Endodermal cell (in vitro differentiated cells): Measurements from ENCODE around the gene ZFAND3. TPM values are rescaled to one million over a fixed set of nuclear protein-coding genes. Genes with fewer than 3 reads are reported as not detected.

Experiments
- DNase-seq: peaks from one replicate; pipeline ENCODE4 v3.0.0-alpha.2; 2017
- H3K27ac ChIP-seq: 2 replicates; pipeline ENCODE4 v1.5.1; 2013; ENCODE audit warnings: mild to moderate bottlenecking, low read depth, low read length, moderate library complexity
- H3K27me3 ChIP-seq: 2 replicates; pipeline ENCODE4 v1.6.1; 2013; ENCODE audit warnings: mild to moderate bottlenecking, low read length, moderate library complexity; ENCODE audit not compliant: insufficient read depth, control insufficient read depth, poor library complexity, severe bottlenecking
- H3K36me3 ChIP-seq: 2 replicates; pipeline ENCODE4 v1.7.0; 2013; ENCODE audit warnings: mild to moderate bottlenecking, low read length, moderate library complexity; ENCODE audit not compliant: control insufficient read depth, insufficient read depth
- H3K4me1 ChIP-seq: one replicate; pipeline ENCODE4 v1.7.0; 2013; ENCODE audit warnings: low read length; ENCODE audit not compliant: control insufficient read depth, insufficient read depth
- H3K4me3 ChIP-seq: 2 replicates; pipeline ENCODE4 v1.5.1; 2013; ENCODE audit warnings: mild to moderate bottlenecking, low read length, moderate library complexity
- H3K9ac ChIP-seq: 2 replicates; pipeline ENCODE4 v1.6.1; 2013; ENCODE audit warnings: mild to moderate bottlenecking, low read length, moderate library complexity; ENCODE audit not compliant: poor library complexity, severe bottlenecking; ENCODE audit errors: extremely low read depth
- H3K9me3 ChIP-seq: 2 replicates; pipeline ENCODE4 v1.6.1; 2013; ENCODE audit warnings: mild to moderate bottlenecking, low read length, moderate library complexity; ENCODE audit not compliant: control insufficient read depth
- H3K27ac Mint-ChIP-seq: 2 replicates; pipeline ENCODE4 v1.8.0; 2020; ENCODE audit warnings: mixed read lengths
- H3K27me3 Mint-ChIP-seq: 2 replicates; pipeline ENCODE4 v1.8.0; 2021; ENCODE audit warnings: mild to moderate bottlenecking, mixed read lengths; ENCODE audit not compliant: insufficient read depth
- H3K36me3 Mint-ChIP-seq: 2 replicates; pipeline ENCODE4 v1.8.0; 2020; ENCODE audit warnings: low read depth, mixed read lengths
- H3K4me1 Mint-ChIP-seq: 2 replicates; pipeline ENCODE4 v1.8.0; 2020; ENCODE audit warnings: mixed read lengths
- H3K4me3 Mint-ChIP-seq: 2 replicates; pipeline ENCODE4 v1.8.0; 2020; ENCODE audit warnings: mild to moderate bottlenecking, moderate library complexity, mixed read lengths
- H3K9me3 Mint-ChIP-seq: 2 replicates; pipeline ENCODE4 v1.8.0; 2020; ENCODE audit warnings: mild to moderate bottlenecking, mixed read lengths
- WGBS, 2 experiments: methylation state at CpG; one replicate each; pipeline versions ENCODE4 v1.1.5 to v1.1.7; 2013; ENCODE audit warnings: missing lambda C conversion rate in 2 of 2, mixed read lengths in 1 of 2; ENCODE audit not compliant: insufficient coverage in 1 of 2, insufficient read length in 1 of 2; 5-methylcytosine and 5-hydroxymethylcytosine counted together
- total RNA-seq, 2 donors: library from RNA; stranded (reverse); fragmentation: NEBNext Ultra II Directional in 1 of 2; extraction: Animal tissue kit (Norgen Biotek cat#: 25700) in 1 of 2; gene quantifications; 2 replicates in 1 of 2; 3 replicates in 1 of 2; pipeline ENCODE4 v1.2.1, GENCODE V29; 2021
- TF ChIP-seq, protein P1 (sequence below): fragments of 200-600 bp; sonication (generic); conservative IDR thresholded peaks from 2 replicates; pipeline ENCODE4 v1.5.0; 2021; ENCODE audit warnings: antibody characterized with exemption, mild to moderate bottlenecking

Gene ZFAND3
- total RNA-seq, 2 donors from 2014 or later = 67.1 to 86.2 TPM

DNA sequence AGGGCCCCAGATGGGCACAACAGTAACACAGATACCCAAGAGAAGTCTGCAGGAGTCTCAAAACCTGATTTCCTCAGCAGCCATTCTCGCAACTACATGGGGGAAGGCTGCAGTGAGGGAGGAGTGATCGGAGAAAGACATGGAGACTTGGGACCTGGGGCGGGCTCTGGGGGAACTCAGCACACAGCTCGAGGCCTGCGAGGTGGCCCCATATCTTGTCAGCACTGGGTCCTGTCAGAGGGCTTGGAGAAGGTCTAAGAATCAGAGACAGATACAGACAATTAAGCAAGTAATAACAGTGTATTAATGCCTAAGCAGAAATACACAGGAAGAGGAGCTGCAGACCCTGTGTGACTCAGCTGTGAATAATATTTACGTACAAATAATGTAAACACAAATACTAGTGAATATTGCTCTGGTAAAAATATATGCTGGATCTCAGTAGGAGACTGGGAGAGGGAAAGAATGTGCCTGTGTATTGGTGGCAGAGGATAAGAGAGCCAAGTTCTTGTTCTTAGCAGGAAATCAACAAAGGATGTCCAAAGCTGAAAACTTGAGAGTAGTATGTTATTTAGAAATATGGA, 336.2 kb downstream of the ZFAND3 start:
- H3K36me3 Mint-ChIP-seq = peaks cover 28% of the 10 kb centered on the region
- no peaks in the 10 kb centered on the region for H3K9me3 Mint-ChIP-seq
- no peaks in the 10 kb centered on the region for H3K27me3 Mint-ChIP-seq
- Histone ChIP-seq H3K9ac (no peak overlapping the region), H3K27me3 (no peaks in the 10 kb centered on the region), H3K36me3 (peaks cover 11% of the 10 kb centered on the region), H3K27ac (peak overlapping the region; percentile 7), H3K4me3 (no peak overlapping the region), H3K4me1 (no peaks in the 10 kb centered on the region), H3K9me3 (no peaks in the 10 kb centered on the region)
- no peaks in the 10 kb centered on the region for H3K4me1 Mint-ChIP-seq
- 94 to 96% methylated on average over 5 to 6 of the region's 6 CpGs for WGBS, 2 experiments
- TF ChIP-seq, protein P1, sequence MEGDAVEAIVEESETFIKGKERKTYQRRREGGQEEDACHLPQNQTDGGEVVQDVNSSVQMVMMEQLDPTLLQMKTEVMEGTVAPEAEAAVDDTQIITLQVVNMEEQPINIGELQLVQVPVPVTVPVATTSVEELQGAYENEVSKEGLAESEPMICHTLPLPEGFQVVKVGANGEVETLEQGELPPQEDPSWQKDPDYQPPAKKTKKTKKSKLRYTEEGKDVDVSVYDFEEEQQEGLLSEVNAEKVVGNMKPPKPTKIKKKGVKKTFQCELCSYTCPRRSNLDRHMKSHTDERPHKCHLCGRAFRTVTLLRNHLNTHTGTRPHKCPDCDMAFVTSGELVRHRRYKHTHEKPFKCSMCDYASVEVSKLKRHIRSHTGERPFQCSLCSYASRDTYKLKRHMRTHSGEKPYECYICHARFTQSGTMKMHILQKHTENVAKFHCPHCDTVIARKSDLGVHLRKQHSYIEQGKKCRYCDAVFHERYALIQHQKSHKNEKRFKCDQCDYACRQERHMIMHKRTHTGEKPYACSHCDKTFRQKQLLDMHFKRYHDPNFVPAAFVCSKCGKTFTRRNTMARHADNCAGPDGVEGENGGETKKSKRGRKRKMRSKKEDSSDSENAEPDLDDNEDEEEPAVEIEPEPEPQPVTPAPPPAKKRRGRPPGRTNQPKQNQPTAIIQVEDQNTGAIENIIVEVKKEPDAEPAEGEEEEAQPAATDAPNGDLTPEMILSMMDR = no peak
- H3K27ac Mint-ChIP-seq = no peak overlapping the region
- H3K4me3 Mint-ChIP-seq = no peak overlapping the region
- no peak for DNase-seq

DNA sequence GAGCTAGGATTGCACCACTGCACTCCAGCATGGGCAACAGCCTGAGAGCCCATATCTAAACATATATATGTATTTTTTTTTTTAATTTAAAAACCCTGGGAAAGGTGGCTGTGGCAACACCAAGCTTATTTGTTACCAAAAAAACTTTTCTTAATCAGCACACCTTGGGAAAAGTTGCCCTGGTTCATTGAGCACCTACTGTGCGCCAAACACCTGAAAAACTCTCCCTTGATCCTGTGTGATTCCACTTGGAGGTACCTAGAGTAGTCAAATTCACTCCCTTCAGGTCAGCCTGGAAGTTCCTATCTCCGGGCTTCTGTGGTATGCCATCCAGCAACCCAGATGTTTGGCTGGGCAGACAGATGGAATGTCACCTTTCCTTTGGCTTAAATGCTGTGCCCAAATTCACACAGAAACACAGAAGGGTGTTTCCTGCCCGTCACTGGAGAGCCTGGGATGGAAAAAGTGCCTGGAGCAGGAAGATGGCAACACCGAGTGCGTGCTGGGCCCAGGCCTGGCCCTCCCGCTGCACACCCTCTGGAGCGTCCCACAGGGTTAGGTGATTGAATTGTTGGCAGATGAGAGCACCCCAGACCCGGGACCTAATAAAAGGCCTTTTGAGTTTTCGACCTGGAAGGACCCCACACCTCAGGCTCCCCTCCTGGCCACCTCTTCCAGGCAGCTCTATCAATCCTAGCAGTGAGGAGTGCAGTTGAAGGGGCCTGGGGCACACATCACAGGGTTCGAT, 337.5 kb downstream of the ZFAND3 start:
- no peak for DNase-seq
- H3K36me3 Mint-ChIP-seq = peaks cover 35% of the 10 kb centered on the region
- 94 to 100% methylated on average over 3 to 10 of the region's 10 CpGs for WGBS, 2 experiments
- no peak overlapping the region for H3K27ac Mint-ChIP-seq
- H3K27me3 ChIP-seq = no peaks in the 10 kb centered on the region
- H3K27me3 Mint-ChIP-seq = no peaks in the 10 kb centered on the region
- H3K9me3 Mint-ChIP-seq = no peaks in the 10 kb centered on the region
- TF ChIP-seq, protein P1 = no peak
- H3K9ac ChIP-seq = no peak overlapping the region
- H3K4me3 ChIP-seq = no peak overlapping the region
- no peaks in the 10 kb centered on the region for H3K4me1 ChIP-seq
- H3K4me3 Mint-ChIP-seq = no peak overlapping the region
- H3K36me3 ChIP-seq = peaks cover 11% of the 10 kb centered on the region
- peaks cover 5% of the 10 kb centered on the region for H3K4me1 Mint-ChIP-seq
- H3K27ac ChIP-seq = no peak overlapping the region
- no peaks in the 10 kb centered on the region for H3K9me3 ChIP-seq

DNA sequence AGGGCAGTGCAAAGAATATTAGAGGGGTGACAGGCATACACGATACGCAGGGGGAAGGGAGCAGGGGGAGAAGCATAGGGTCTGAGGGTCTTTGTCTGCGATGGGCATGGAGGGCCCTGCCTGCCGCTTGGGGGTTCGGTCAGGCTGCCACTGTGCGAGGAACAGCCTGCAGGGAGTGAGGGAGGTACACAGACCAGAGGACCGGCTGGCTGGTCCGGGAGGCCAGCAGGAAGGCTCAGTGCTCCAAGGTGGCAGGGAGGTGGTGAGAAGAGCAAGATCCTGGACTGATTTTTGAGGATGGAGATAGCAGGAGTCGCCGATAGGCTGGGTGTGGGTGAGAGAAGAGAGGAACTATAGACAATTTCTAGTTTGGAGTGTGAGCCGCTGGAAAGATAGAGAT, 338.4 kb downstream of the ZFAND3 start:
- Mint-ChIP-seq H3K27ac (no peak overlapping the region), H3K9me3 (no peaks in the 10 kb centered on the region), H3K36me3 (peaks cover 26% of the 10 kb centered on the region), H3K4me3 (no peak overlapping the region), H3K27me3 (no peaks in the 10 kb centered on the region), H3K4me1 (peaks cover 7% of the 10 kb centered on the region)
- H3K9ac ChIP-seq = no peak overlapping the region
- no peaks in the 10 kb centered on the region for H3K4me1 ChIP-seq
- no peak for DNase-seq
- WGBS, 2 experiments = 89 to 95% methylated on average over 8 to 11 of the region's 11 CpGs
- no peak overlapping the region for H3K4me3 ChIP-seq
- H3K9me3 ChIP-seq = no peaks in the 10 kb centered on the region
- no peaks in the 10 kb centered on the region for H3K27me3 ChIP-seq
- peaks cover 7% of the 10 kb centered on the region for H3K36me3 ChIP-seq
- TF ChIP-seq, protein P1 = no peak
- H3K27ac ChIP-seq = no peak overlapping the region
